NCI-H2081 (cell line): ENCODE measurements around the gene SEMA4A.
A peak's percentile ranks its signal among the peaks of the same experiment; 100 is the strongest.

Experiments
- DNase-seq, 2 experiments: peaks; one replicate each; lab custom pipeline; 2025; lab: John Stamatoyannopoulos, UW

Gene SEMA4A

DNA sequence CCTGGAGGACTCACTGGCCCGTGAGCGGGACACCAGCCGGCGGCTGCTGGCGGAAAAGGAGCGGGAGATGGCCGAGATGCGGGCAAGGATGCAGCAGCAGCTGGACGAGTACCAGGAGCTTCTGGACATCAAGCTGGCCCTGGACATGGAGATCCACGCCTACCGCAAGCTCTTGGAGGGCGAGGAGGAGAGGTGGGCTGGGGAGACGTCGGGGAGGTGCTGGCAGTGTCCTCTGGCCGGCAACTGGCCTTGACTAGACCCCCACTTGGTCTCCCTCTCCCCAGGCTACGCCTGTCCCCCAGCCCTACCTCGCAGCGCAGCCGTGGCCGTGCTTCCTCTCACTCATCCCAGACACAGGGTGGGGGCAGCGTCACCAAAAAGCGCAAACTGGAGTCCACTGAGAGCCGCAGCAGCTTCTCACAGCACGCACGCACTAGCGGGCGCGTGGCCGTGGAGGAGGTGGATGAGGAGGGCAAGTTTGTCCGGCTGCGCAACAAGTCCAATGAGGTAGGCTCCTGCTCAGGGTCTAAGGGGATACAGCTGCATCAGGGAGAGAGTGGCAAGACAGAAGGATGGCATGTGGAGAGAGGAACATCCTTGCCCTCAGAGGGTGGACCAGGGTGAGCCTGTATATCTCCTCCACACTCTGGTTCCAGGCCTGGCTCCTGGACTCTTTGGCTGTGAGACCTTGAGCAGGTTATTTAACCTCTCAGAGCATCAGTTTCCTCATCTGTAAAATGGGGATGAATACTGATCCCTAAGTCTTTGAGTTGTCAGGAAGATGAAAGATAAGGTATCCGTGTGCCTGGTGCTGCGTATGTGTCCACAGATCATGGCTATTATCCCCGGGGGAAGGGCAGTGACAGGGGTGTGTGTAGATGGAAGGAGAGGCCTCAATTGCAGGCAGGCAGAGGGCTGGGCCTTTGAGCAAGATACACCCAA, 17.2 kb upstream of the SEMA4A start:
- DNase-seq: no peak

DNA sequence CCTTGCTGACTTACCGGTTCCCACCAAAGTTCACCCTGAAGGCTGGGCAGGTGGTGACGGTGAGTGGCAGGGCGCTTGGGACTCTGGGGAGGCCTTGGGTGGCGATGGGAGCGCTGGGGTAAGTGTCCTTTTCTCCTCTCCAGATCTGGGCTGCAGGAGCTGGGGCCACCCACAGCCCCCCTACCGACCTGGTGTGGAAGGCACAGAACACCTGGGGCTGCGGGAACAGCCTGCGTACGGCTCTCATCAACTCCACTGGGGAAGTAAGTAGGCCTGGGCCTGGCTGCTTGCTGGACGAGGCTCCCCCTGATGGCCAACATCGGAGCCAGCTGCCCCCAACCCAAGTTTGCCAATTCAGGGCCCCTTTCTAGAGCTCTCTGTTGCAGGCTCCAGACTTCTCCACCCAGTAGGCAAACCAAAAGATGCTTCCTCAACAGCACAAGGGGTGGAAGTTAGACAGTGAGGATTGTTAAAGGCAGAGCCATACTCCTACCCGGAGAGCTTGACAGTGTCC, 16.4 kb upstream of the SEMA4A start:
- DNase-seq: no peak

DNA sequence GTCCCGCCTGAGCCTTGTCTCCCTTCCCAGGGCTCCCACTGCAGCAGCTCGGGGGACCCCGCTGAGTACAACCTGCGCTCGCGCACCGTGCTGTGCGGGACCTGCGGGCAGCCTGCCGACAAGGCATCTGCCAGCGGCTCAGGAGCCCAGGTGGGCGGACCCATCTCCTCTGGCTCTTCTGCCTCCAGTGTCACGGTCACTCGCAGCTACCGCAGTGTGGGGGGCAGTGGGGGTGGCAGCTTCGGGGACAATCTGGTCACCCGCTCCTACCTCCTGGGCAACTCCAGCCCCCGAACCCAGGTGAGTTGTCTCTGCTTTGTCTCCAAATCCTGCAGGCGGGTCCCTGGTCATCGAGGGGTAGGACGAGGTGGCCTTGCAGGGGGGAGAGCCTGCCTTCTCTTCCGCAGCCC, 14.9 kb upstream of the SEMA4A start:
- no peak for DNase-seq

DNA sequence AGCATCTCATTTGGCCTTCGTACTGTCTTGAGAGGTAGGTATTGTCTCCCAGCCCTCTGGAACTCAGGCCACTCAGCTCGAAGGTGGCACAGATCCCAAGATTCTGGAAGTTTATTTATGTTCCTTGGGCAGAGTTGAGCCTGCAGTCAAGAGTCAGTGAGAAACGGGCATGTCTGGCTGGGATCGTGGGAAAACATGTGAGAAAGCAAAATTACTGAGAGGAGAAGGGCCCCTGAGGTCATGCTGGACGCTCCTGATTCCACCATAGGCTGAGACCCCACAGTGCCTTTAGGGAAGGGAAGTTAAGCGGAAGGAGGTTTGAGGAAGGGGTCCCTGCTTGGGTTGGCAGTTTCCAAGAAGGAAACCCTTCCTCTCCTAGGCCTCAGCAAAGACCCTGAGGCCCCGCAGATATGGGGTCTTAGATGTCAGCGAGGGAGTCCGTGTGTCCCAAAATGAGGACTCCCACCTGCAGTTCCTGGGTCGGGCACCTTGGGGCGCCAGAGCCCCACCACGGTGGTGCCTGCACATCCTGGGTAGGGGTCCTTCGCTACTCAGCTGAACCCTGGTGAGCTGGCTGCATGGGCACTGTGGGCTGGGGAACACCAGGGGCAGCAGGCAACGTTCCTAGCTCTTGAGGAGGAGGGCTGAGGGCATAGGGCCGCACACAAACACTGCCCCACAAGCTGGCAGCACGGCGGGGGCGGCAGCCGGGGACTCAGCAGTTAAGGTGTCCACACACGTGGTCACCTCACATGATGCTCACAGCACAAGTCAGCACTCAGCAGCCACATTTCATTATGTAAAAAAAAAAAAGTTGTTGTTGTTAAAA, 12.3 kb upstream of the SEMA4A start:
- peak in 1 of 2 experiments; percentile 18 for DNase-seq

DNA sequence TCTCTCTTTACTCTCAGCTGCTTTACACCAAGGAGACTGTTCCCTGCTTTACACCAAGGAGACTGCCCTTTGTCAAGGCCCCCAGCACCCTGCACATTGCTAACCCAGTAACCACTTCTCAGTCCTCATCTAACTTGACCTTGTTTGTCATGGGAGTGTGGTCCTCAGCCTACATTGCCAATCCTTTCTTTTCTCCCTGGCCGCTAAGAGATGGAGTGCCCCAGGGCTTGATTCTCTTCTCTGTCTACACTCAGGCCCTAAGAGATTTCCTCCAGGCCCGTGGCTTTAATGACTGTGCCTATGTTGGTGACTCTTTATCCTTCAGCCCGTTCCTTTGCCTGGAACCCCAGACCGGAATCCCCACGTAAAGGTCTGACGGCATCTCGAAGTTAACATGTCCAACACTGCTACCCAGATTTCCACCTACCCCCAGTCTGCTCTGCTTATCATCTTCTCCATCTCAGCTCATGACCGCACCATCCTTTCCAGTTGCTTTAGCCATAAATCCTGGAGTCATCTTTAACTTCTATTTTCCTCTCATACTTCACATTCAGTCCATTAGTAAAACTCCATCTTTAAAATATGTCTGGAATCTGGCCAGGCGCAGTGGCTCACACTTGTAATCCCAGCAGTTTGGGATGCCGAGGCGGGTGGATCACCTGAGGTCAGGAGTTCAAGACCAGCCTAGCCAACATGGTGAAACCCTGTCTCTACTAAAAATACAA, 9.5 kb upstream of the SEMA4A start:
- DNase-seq: no peak

DNA sequence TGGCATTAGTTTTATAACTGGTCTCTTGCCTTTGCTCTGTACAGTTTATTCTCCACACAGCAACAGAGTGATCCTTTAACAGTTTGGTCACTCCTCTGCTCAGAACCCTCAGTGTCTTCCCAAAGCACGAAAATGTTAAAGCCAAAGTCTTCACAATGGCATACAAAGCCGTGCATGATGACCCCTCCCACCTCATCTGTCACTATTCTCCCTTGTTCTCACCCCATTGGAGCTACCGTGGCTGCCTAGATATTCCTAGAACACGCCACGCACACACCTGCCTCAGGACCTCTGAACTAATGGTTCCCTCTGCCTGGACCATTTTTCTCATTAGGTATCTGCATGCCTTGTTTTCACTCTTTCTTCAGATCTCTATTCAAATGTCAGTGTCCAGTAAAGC, 8.6 kb upstream of the SEMA4A start:
- no peak for DNase-seq

DNA sequence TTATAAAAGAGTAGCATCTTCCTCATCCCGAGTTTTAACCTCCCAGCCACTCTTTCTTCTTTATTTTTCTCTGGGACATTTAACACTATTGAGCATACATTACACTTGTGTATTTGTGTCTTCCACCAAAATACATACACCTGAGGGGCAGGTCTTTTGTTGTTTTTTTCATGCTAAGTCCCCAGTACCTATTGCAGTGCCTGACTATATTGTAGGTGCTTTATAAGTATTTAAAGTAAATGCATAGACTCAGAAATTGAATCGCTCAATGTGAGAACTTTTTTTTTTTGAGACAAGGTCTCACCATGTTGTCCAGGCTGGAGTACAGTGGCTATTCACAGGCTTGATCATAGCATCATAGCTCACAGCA, 7.8 kb upstream of the SEMA4A start:
- no peak for DNase-seq

DNA sequence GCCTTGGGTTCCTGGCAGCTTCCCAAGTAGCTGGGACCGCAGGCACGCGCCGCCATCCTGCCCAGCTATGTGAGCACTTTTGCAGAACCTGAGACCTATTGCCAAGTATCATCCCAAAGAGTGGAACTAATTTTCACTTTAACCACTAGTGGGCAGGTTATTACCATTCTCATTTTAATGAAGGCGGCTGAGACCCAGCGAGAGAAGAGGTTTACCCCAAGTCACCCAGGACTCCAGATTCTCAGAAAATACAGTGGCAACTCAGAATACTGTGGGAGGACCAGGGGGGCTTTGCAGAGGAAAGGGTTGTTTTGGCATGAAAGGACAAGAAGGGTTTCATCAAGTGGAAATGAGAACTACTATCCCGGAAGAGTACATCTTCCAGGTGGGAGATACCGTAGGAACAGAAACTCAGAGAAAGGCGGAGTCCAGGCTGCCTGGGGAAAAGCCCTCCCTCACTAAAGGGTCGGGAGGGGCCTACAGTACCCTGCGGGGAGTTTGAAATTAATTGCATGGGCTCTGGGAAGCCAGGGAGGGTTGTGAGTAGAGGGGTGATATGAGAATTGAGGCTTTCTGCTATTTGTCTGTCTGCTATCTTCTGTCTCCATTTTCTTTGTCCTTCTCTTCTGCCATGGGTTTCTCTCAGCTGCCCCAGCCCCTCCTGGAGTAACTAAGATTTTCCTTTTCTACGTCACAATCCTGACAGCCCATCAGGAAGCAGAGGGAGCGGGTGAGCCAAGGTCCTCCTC, 7.2 kb upstream of the SEMA4A start:
- peak; percentile 62 to 82 for DNase-seq

DNA sequence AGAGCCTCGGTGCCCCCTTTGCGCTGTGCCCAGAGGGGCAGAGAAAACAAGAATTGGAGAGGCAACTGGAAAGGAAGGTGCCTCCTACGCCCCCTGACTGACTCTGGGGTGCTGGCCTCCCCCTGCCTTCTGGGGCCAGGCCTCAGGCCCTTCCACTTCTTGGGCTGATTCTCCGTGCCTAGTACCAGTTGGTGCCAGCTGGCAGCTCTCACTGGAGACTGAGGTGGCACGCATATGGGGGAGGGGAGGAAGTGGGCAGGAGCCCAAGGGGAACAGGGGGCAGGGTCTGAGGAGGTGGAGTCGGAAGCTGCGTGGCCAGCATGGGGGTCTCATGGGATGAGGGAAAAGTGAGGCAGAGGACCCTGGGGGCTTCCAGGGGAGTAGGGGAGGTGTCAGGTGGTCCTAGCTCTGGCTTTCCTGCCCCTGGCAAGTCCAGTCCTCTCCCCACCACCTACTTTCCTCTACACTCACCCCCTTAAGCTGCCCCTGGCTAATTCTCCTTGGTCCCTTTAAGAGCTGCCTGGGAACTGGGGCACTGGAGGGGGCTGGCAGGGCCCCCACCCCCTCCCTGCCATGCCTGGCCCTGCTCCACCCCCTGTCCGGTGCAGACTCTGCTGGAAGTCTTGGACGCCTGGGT, 6.5 kb upstream of the SEMA4A start:
- DNase-seq: no peak

DNA sequence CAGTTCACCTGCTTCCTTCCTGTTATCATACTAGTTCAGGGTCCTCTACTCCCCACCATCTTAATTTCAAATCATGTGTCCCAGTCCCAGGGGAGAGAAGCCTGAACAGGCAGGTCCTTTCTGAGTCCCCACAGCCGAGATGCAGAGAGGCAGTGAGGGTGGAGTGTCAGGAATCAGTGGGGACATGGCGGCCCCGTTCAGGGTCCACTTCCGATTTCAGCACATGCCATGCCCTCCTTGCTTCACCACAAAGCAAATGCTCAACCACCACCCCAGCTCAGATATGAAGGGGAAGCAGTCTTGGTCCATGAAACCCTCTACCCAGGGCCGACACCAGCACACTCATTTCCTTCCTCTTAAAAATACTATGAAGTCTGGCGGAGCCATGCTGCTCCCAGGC, 5.2 kb upstream of the SEMA4A start:
- DNase-seq: no peak

DNA sequence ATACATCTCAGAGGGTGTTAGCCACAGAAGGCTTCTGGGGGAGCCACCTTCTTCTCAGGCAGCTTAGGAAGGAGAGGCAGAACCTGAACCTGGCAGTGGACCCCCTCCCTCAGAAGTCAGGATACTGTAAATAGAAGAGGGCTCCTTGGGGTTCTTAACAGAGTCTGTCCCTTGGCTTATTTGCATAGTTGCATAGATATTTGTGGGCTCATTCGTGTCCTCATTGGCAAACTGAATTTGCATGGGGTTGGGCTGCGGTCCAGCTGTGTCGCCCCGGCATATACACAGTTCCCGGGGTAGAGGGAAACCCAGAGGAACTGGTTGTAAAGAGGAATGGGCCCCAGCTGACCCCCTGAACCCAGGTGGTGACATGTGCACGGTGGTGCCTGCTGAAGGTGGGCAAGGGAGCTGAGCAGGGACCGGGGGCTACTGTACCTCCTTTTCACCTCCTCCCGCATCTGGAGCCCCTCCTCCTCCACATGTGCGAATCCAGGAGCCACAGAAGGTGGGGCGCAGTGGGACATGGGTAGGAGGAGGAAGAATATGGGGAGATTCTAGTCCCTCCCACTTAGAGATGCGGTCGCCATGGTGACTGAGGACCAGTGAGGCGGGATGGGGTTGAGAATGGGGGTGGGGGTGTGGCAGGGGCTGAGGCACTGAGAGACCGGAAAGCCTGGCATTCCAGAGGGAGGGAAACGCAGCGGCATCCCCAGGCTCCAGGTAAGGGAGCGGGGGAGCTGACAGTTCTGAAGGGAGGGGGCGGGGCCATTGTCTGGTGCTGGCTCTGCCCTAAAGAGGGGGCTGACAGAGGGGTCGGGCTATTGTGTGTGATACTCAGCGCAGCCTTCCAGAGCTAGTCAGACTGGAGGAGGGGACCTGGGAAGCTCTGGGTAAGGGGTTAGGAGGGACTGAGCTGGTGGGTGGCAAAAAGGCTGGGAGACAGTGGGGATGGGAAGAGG, 3.7 kb upstream of the SEMA4A start:
- DNase-seq: no peak

DNA sequence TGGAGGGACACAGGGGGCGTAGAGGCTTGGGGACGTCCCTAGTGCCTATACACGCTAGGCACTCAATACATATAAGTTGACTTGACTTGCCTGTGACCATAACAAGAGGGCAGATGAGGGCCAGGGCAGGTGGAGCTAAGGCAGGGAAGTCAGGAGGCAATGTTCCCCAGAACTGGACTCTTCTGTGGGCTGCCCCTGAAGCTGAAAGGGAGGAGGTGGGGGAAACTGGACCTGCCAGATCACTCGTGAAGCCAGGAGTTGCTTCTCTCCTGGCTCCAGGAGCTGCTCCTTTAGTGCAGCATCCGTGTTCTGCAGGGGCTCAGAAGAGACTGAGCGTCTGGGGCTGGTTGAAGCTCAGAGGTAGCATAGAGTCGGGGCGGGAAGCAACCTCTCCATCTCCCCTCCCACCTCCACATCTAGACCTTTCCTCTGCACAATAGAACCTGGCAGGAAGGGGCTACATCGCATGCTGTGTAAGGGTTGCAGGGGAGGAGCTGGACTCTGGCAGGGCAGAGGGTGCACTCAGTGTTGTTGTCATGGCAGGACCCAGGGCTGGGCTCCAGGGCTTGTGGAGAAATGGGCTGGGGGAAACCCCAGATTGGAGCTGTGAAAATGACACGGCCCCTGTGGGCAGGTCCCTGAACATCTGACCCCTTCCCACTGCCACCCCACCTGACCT, 2.9 kb upstream of the SEMA4A start:
- no peak for DNase-seq

DNA sequence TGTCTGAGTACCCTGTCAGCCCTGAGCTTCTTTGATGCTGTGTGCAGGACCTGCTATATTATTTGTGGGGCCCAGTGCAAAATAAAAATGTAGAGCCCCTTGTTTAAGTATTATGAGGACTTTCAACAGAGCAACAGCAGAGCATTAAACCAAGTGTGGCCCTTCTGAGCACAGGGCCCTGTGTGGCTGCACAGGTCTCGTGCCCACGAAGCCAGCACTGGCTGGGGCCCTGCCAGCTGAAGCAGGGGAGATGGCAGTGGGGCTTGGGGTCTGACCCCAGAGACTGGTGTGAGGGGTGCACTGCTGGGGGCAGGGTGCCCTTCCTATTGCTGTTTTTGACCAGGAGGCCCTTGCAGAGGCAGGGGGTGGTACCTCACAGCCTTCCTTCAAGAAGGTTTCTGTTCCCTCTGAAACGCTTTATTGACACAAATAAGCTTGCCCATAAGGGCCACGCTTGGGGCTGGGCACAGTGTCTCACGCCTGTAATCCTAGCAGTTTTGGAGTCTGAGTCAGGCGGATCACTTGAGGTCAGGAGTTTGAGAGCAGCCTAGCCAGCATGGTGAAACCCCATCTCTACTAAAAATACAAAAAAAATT, 2.2 kb upstream of the SEMA4A start:
- DNase-seq: no peak

DNA sequence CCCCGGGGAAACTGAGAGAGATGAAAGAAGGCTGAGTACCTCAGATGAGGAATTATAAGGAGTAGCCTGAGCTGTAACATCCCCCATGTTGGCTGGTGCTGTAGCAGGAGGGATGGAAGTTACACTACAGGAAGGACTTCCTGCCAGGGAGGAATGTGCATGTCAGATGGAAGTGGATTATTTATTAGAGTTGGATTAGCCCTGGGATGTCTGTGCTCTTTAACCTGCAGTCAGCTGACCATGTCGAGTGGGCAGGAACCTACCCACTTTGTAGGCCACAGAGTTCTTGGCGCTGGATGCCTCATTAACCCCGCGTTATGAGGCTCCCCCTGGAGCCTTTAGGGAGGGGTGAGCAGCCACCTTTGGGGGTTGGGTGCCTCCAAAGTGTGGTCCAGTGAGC, 757 bp upstream of the SEMA4A start:
- no peak for DNase-seq

DNA sequence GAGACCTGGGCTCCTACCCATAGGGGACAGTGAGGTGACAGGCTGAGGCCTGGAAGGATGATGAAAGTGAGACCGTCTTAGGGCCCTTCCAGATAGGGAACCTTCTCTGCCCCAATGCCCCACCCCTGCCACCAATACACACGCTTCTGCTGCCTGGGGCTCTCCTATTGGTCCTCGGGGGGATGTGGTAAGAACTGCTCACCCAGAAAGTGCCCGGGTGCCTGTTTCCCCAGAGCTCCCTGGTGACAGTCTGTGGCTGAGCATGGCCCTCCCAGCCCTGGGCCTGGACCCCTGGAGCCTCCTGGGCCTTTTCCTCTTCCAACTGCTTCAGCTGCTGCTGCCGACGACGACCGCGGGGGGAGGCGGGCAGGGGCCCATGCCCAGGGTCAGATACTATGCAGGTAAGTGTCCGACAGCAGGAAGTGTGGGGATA, 948 bp downstream of the SEMA4A start:
- no peak for DNase-seq

DNA sequence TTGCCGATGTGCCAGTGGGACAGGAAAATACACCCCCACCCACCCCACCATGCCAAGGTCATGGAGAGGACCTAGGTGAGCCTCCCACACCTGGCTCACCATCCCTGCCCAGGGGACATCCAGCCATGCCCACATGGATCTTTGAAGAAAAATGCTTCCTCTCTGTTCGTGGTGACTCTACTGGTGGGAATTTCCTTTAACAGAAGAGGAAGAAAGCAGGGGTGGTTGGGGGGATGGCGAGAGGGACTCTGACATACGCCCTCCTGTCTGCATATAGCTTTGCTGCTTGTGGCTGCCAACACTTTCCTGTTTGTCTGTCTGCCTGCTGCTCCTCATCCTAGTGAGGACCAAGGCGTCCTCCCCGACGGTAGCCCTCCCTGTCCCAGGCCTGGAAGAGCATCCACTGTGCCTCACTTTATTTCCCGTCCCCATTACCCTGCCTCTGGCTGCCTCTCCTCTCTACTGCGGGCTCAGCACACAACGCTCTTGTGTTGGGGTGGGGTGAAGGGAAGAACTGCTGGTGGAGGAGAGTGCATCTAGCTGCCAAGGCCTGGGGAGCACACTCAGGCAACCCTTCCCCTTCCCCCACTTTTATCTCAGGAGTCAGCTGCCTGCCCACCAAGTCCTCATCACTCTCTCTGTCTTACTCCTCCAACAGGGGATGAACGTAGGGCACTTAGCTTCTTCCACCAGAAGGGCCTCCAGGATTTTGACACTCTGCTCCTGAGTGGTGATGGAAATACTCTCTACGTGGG, 2.5 kb downstream of the SEMA4A start:
- DNase-seq: no peak

DNA sequence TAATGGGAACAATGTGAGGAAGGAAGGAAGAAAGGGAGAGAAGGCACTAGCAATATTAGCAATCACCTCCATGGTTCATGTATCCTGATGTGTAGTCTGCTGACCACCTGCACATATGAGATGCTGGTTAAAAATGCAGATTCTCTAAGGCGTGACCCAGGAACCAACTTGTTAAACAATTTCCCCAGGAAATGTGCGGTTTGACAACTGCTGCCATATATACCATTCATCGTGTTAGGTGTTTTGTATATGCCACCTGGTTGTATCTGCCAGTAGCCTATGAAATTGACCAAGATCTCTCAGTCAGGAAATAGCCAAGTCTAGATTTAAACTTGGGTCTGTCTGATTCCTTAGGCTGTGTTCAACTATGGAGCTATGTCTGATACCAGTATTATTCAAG, 4.1 kb downstream of the SEMA4A start:
- DNase-seq: no peak

DNA sequence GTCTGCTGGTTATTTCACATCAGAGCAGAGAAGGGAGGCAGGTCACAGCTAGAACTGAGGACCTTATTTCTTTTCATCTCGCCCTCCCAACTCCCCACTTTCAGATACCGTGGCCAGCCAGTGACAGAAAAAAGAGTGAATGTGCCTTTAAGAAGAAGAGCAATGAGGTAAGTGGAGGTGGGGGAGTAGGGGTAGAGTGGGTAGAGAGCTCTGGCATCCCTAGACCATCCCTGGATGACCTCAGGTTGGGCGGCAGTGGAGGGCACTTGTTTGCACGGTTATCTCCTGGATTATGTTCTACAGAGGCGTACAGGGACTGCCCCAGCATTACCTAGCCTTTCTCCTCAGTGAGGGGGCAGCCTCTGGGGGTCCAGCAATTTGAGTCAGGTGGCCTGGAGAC, 4.6 kb downstream of the SEMA4A start:
- no peak for DNase-seq
